GM12891 (cell line): ENCODE measurements around the gene SRPK1.

Experiments
- POLR2A ChIP-seq: IDR thresholded peaks from 2 replicates; pipeline ENCODE4 v1.6.1; 2011; ENCODE audit warnings: low read depth, low read length, control low read depth
- POLR2AphosphoS5 ChIP-seq: IDR thresholded peaks from 2 replicates; pipeline ENCODE4 v1.6.1; 2011; ENCODE audit warnings: low read depth, low read length, control low read depth
- POU2F2 ChIP-seq: IDR thresholded peaks from 2 replicates; pipeline ENCODE4 v1.6.1; 2011; ENCODE audit warnings: low read depth, mild to moderate bottlenecking, control low read depth, low read length, moderate library complexity
- SPI1 ChIP-seq: IDR thresholded peaks from 2 replicates; pipeline ENCODE4 v1.6.1; 2011; ENCODE audit warnings: low read depth, low read length, control low read depth
- TAF1 ChIP-seq: IDR thresholded peaks from 2 replicates; pipeline ENCODE4 v1.6.1; 2011; ENCODE audit warnings: low read depth, low read length, control low read depth

GRCh38 chr6:35795453-35796071 lies 125.3 kb downstream of the SRPK1 start:
- TF ChIP-seq POU2F2, result no peak
- no peak for TF ChIP-seq TAF1
- TF ChIP-seq POLR2A, result no peak
- no peak for TF ChIP-seq SPI1
- TF ChIP-seq POLR2AphosphoS5, result no peak
